GM12874 (cell line): ENCODE measurements around the gene DHRS3.

Source experiments
- TF ChIP-seq, protein P1 (sequence below): IDR thresholded peaks from 2 replicates; pipeline ENCODE4 v1.5.1; 2011; ENCODE audit warnings: low read depth, mild to moderate bottlenecking, control low read depth, low read length, moderate library complexity; ENCODE audit not compliant: insufficient read depth

DHRS3 gene

DNA sequence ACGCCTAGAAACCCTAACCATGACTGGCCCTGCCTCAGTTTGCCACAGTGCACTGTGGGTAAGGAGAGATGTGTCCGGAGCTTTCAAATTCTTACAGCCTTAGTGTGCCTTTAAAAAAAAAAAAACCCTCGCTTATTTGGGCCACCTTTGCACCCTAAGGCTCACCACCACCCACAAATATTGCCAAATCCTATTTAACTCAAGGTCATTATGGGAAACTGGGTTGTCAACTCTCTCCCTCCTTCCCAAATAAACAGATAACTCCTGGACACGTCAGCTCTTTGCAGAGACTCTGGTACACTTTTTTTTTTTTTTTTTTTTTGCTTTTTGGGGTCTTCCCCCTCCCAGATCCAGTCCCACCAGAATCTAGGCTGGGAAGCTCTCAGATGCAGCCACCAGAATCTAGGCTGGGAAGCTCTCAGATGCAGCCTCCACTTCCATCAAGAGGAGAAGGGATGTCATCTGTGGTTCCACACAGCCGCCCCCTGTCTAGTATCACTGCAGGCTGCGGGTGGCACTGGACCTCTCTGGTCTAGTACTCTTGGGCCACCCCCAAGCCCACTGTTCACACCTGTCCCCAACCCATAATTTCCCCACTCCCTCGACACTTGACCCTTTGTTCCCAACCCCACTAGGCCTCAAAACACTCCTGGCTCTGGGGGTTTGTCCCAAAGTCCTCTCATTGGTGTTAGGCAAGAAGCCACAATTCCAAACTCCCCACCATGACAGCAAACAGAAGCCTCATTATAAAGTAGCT, 3.4 kb downstream of the DHRS3 start:
- TF ChIP-seq, protein P1, sequence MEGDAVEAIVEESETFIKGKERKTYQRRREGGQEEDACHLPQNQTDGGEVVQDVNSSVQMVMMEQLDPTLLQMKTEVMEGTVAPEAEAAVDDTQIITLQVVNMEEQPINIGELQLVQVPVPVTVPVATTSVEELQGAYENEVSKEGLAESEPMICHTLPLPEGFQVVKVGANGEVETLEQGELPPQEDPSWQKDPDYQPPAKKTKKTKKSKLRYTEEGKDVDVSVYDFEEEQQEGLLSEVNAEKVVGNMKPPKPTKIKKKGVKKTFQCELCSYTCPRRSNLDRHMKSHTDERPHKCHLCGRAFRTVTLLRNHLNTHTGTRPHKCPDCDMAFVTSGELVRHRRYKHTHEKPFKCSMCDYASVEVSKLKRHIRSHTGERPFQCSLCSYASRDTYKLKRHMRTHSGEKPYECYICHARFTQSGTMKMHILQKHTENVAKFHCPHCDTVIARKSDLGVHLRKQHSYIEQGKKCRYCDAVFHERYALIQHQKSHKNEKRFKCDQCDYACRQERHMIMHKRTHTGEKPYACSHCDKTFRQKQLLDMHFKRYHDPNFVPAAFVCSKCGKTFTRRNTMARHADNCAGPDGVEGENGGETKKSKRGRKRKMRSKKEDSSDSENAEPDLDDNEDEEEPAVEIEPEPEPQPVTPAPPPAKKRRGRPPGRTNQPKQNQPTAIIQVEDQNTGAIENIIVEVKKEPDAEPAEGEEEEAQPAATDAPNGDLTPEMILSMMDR: no peak

DNA sequence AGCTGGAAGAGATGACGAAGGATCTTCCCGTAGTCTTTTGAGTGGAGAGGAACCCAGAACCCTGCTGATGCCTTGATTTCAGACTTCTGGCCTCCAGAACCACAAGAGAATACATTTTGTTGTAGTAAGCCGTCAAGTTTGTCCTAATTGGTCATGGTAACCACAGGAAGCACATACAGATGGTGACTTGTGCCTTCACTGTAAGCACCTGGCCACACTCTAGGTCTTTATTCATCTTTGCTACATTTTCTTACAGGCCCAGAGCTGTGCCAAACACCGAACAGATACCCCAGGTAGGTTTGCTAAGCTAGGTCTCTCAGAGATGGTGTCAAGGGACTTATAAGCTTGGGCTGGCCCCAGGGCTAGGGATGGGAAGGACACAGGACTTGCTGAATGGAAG, 4.8 kb downstream of the DHRS3 start:
- TF ChIP-seq, protein P1: no peak

DNA sequence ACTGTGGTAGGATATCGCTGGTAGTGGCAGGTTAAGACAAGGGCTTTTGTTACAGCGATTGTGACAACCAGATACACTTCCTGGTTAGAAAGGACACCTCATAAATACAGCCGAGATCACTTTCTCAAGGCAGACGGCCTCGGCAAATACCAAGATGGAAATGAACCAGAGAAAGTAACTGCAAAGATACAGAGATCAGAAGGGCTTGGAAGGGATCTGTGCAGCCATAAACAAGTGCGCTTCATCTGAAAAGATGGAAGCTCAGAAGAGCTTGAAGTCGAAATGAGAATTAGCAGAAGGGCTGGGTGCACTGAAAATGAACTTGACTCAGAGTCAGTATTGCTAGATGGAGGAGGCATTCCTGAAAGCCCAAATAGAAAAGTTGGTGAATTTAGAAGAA, 7.1 kb downstream of the DHRS3 start:
- TF ChIP-seq, protein P1: no peak

DNA sequence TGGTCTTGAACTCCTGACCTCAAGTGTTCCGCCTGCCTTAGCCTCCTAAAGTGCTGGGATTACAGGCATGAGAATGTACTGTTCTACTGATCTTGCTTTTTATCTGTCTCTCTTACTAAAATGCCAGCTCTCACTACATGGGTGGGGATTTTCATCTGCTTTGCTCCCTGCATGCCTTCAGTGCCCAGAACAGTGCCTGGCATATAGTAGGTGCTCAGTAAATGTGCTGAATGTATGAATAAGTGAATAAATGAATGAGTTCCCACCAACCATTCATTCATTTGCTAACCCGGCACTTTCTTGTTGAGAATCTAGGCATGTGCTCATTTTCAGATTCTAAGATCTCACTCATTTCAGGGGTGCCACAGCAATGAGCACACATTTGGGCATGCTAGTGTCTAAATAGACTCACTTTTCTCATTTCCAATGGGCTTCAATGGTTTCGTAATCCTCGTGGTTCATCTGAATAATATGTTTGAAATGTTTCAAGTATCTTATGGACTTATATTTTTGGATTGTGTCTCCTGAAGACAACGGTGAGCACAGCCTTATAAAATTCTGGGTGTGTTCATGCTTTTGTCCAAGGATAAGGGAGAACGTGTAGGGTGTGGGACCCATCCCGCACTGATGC, 7.6 kb downstream of the DHRS3 start:
- TF ChIP-seq, protein P1: no peak

DNA sequence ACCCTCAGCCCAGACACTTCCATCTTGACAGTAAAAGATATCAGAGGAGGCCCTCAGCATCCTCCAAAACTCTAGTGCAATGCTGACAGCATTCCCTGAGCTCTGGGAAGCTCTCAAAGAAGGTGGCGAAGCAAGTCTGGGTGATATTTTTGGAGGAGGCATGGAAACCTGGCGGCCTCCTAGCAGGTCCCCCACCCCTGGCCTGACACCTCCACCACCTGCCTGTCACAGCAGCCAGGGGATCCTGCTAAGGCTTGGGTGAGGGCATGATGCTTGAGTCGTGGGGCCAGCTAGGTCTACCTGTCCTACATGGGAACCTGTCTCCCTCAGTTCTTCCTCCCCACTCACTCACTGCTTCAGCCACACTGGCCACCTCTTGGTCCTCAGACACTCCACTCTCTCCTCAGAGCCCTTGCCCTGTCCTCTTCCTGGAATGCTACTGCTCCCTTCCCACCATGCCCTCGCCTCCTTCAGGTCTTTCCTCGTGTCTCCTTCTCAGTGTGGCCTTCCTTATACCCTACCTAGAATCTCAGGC, 8.5 kb downstream of the DHRS3 start:
- TF ChIP-seq, protein P1: no peak

DNA sequence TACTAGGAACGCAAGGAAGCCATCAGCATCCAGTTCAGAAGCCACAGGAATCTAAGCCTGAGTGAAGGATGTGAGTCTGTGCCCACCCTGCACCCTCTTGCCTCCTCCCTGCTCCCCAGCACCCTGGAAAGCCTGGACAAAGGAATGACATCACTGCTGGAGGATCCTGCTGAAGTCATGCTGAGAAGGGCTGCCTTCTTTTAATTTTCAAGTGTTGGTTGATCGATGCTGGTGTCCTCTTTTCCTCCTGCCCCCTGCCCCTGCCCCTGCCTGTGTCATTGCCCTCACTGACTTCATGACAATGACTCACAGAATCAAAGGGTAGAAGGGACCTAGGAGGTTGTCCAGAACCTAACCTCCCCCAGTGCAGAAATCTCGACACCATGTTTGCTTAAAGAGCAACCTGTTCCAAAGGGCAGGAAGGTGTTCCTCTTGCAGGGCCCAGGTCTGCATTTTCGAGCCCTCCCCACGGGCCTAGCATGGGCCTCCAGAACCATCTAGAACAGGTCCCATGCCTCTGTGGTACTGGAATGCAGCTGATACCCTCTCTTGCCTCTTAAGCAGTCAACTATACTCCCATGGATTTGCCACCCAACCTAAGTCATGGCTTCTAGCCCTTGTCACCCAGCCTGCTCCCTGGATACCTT, 9.6 kb downstream of the DHRS3 start:
- TF ChIP-seq, protein P1: no peak

DNA sequence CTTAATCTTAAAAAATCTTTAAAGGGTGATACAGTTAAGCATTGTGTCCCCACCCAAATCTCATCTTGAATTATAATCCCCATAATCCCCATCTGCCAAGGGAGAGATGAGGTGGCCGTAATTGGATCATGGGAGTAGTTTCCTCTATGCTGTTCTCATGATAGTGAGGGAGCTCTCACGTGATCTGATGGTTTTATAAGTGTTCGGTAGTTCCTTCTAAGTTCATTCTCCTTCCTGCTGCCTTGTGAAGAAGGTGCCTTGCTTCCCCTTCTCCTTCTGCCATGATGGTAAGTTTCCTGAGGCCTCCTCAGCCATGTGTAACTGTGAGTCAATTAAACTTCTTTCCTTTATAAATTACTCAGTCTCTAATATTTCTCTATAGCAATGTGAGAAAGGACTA, 10.7 kb downstream of the DHRS3 start:
- TF ChIP-seq, protein P1: no peak
